Measurements from ENCODE around the gene TNC. TPM values are rescaled to one million over a fixed set of nuclear protein-coding genes. Genes with fewer than 3 reads are reported as not detected.

TNC gene
- total RNA-seq, 1 donor from 2014 or later: 64.1 TPM

- Mint-ChIP-seq H3K9me3 (ENCODE audit: low read depth) (no peaks in the 10 kb centered on the region), H3K36me3 (ENCODE audit: low read depth) (peaks cover 3% of the 10 kb centered on the region), H3K4me3 (ENCODE audit: unreplicated experiment) (no peak overlapping the region), H3K27me3 (ENCODE audit: low read depth) (no peaks in the 10 kb centered on the region), H3K27ac (ENCODE audit: unreplicated experiment) (no peak overlapping the region), H3K4me1 (ENCODE audit: low read depth) (peaks cover 31% of the 10 kb centered on the region)
- no peak for TF ChIP-seq CTCF (IDR thresholded peaks at IDR 0.05)
- no peak for DNase-seq (ENCODE audit: low spot score)
Measured at GRCh38 chr9:115058684-115059315, 59.2 kb downstream of the TNC start.

- no peaks in the 10 kb centered on the region for H3K27me3 Mint-ChIP-seq (ENCODE audit: low read depth)
- TF ChIP-seq CTCF (IDR thresholded peaks at IDR 0.05): no peak
- H3K4me1 Mint-ChIP-seq (ENCODE audit: low read depth): peaks cover 25% of the 10 kb centered on the region
- no peak overlapping the region for H3K27ac Mint-ChIP-seq (ENCODE audit: unreplicated experiment)
- no peak overlapping the region for H3K4me3 Mint-ChIP-seq (ENCODE audit: unreplicated experiment)
- no peak for DNase-seq (ENCODE audit: low spot score)
- peaks cover 3% of the 10 kb centered on the region for H3K36me3 Mint-ChIP-seq (ENCODE audit: low read depth)
- no peaks in the 10 kb centered on the region for H3K9me3 Mint-ChIP-seq (ENCODE audit: low read depth)
Measured at GRCh38 chr9:115058175-115058574, 59.8 kb downstream of the TNC start.

GRCh38 chr9:115057559-115057958 lies 60.4 kb downstream of the TNC start:
- Mint-ChIP-seq H3K27ac (ENCODE audit: unreplicated experiment) (no peak overlapping the region), H3K9me3 (ENCODE audit: low read depth) (no peaks in the 10 kb centered on the region), H3K27me3 (ENCODE audit: low read depth) (no peaks in the 10 kb centered on the region), H3K4me1 (ENCODE audit: low read depth) (peaks cover 22% of the 10 kb centered on the region), H3K4me3 (ENCODE audit: unreplicated experiment) (no peak overlapping the region), H3K36me3 (ENCODE audit: low read depth) (peaks cover 3% of the 10 kb centered on the region)
- TF ChIP-seq CTCF (IDR thresholded peaks at IDR 0.05): no peak
- no peak for DNase-seq (ENCODE audit: low spot score)

GRCh38 chr9:115050002-115050490 lies 67.9 kb downstream of the TNC start:
- peaks cover 5% of the 10 kb centered on the region for H3K36me3 Mint-ChIP-seq (ENCODE audit: low read depth)
- no peaks in the 10 kb centered on the region for H3K9me3 Mint-ChIP-seq (ENCODE audit: low read depth)
- TF ChIP-seq CTCF (IDR thresholded peaks at IDR 0.05): no peak
- no peak overlapping the region for H3K4me3 Mint-ChIP-seq (ENCODE audit: unreplicated experiment)
- DNase-seq (ENCODE audit: low spot score): no peak
- H3K4me1 Mint-ChIP-seq (ENCODE audit: low read depth): peaks cover 8% of the 10 kb centered on the region
- H3K27ac Mint-ChIP-seq (ENCODE audit: unreplicated experiment): no peak overlapping the region
- no peaks in the 10 kb centered on the region for H3K27me3 Mint-ChIP-seq (ENCODE audit: low read depth)

- Mint-ChIP-seq H3K4me3 (ENCODE audit: unreplicated experiment) (no peak overlapping the region), H3K36me3 (ENCODE audit: low read depth) (peaks cover 5% of the 10 kb centered on the region), H3K9me3 (ENCODE audit: low read depth) (no peaks in the 10 kb centered on the region), H3K4me1 (ENCODE audit: low read depth) (peaks cover 26% of the 10 kb centered on the region), H3K27ac (ENCODE audit: unreplicated experiment) (no peak overlapping the region), H3K27me3 (ENCODE audit: low read depth) (no peaks in the 10 kb centered on the region)
- no peak for DNase-seq (ENCODE audit: low spot score)
- no peak for TF ChIP-seq CTCF (IDR thresholded peaks at IDR 0.05)
Measured at GRCh38 chr9:115046824-115047223, 71.1 kb downstream of the TNC start.

Measured in chondrocyte (in vitro differentiated cells).